H9 (cell line): ENCODE measurements around the gene HOMER3. TPM values are rescaled to one million over a fixed set of nuclear protein-coding genes. Genes with fewer than 3 reads are reported as not detected.

ENCODE experiments used
- DNase-seq: peaks from one replicate; pipeline ENCODE4 v3.0.0-alpha.2; 2017
- H2AFZ ChIP-seq: one replicate; pipeline ENCODE4 v1.6.1; 2013; ENCODE audit warnings: mild to moderate bottlenecking, low read length, control low read depth, moderate library complexity
- H2AK5ac ChIP-seq: 2 replicates; pipeline ENCODE4 v1.6.1; 2013; ENCODE audit warnings: low read length, control low read depth, mixed read lengths; ENCODE audit not compliant: insufficient read length
- H2BK120ac ChIP-seq: one replicate; pipeline ENCODE4 v1.6.1; 2013; ENCODE audit warnings: low read depth, mild to moderate bottlenecking, low read length, control low read depth, inconsistent platforms; ENCODE audit not compliant: poor library complexity, severe bottlenecking
- H2BK12ac ChIP-seq: 2 replicates; pipeline ENCODE4 v1.6.1; 2013; ENCODE audit warnings: low read length, control low read depth, mixed read lengths, low read depth; ENCODE audit not compliant: insufficient read length
- H2BK15ac ChIP-seq: 2 replicates; pipeline ENCODE4 v1.6.1; 2013; ENCODE audit warnings: low read depth, low read length, control low read depth
- H2BK20ac ChIP-seq: one replicate; pipeline ENCODE4 v1.6.1; 2013; ENCODE audit warnings: low read depth, mild to moderate bottlenecking, low read length, control low read depth, inconsistent platforms; ENCODE audit not compliant: poor library complexity, severe bottlenecking
- H2BK5ac ChIP-seq: 2 replicates; pipeline ENCODE4 v1.6.1; 2013; ENCODE audit warnings: low read length, control low read depth, mixed read lengths; ENCODE audit not compliant: insufficient read length
- H3K14ac ChIP-seq: 2 replicates; pipeline ENCODE4 v1.6.1; 2013; ENCODE audit warnings: low read length, control low read depth; ENCODE audit not compliant: insufficient read depth
- H3K18ac ChIP-seq: 2 replicates; pipeline ENCODE4 v1.6.1; 2013; ENCODE audit warnings: low read depth, mild to moderate bottlenecking, mixed read lengths, low read length, control low read depth; ENCODE audit not compliant: insufficient read length
- H3K23ac ChIP-seq: 2 replicates; pipeline ENCODE4 v1.6.1; 2013; ENCODE audit warnings: low read length, control low read depth, mixed read lengths, low read depth; ENCODE audit not compliant: insufficient read length
- H3K23me2 ChIP-seq: 2 replicates; pipeline ENCODE4 v1.6.1; 2013; ENCODE audit warnings: low read depth, mild to moderate bottlenecking, mixed read lengths, low read length, control low read depth; ENCODE audit not compliant: insufficient read length, poor library complexity, severe bottlenecking
- H3K27ac ChIP-seq: 2 replicates; pipeline ENCODE4 v1.5.1; 2013; ENCODE audit warnings: low read length, control low read depth, mixed read lengths, low read depth; ENCODE audit not compliant: insufficient read length
- H3K27me3 ChIP-seq: 2 replicates; pipeline ENCODE4 v1.6.1; 2013; ENCODE audit warnings: low read length, control low read depth, inconsistent platforms; ENCODE audit not compliant: insufficient read depth
- H3K4ac ChIP-seq: 2 replicates; pipeline ENCODE4 v1.6.1; 2013; ENCODE audit warnings: low read depth, mild to moderate bottlenecking, control low read depth, inconsistent platforms, low read length, moderate library complexity
- H3K4me1 ChIP-seq: 2 replicates; pipeline ENCODE4 v1.6.1; 2013; ENCODE audit warnings: low read length, control low read depth, inconsistent platforms; ENCODE audit not compliant: insufficient read depth
- H3K4me2 ChIP-seq: 2 replicates; pipeline ENCODE4 v1.6.1; 2013; ENCODE audit warnings: low read length, control low read depth, mixed read lengths; ENCODE audit not compliant: insufficient read length, insufficient read depth
- H3K56ac ChIP-seq: 2 replicates; pipeline ENCODE4 v1.6.1; 2013; ENCODE audit warnings: low read depth, mild to moderate bottlenecking, mixed read lengths, low read length, control low read depth; ENCODE audit not compliant: insufficient read length
- H3K79me1 ChIP-seq: 2 replicates; pipeline ENCODE4 v1.6.1; 2013; ENCODE audit warnings: low read depth, mild to moderate bottlenecking, moderate library complexity, low read length, control low read depth, inconsistent platforms; ENCODE audit not compliant: insufficient read depth, poor library complexity, severe bottlenecking
- H3K79me2 ChIP-seq: 2 replicates; pipeline ENCODE4 v1.6.1; 2013; ENCODE audit warnings: low read length, control low read depth, inconsistent platforms; ENCODE audit not compliant: insufficient read depth
- H3K9ac ChIP-seq: 2 replicates; pipeline ENCODE4 v1.6.1; 2013; ENCODE audit warnings: low read length, control low read depth, mixed read lengths; ENCODE audit not compliant: insufficient read length; ENCODE audit errors: extremely low read depth
- H3K9me3 ChIP-seq: one replicate; pipeline ENCODE4 v1.6.1; 2013; ENCODE audit warnings: low read depth, low read length, inconsistent platforms; ENCODE audit not compliant: control insufficient read depth
- H3T11ph ChIP-seq: one replicate; pipeline ENCODE4 v1.6.1; 2013; ENCODE audit warnings: mild to moderate bottlenecking, low read length, control low read depth, inconsistent platforms
- H4K20me1 ChIP-seq: one replicate; pipeline ENCODE4 v1.6.1; 2013; ENCODE audit not compliant: control insufficient read depth, insufficient read length, insufficient read depth
- H4K5ac ChIP-seq: 2 replicates; pipeline ENCODE4 v1.6.1; 2013; ENCODE audit warnings: low read depth, mild to moderate bottlenecking, mixed read lengths, low read length, control low read depth; ENCODE audit not compliant: insufficient read length
- H4K8ac ChIP-seq: replicated peaks from 2 replicates; pipeline ENCODE4 v1.6.1; 2013; ENCODE audit warnings: low read length, control low read depth, mixed read lengths, low read depth; ENCODE audit not compliant: insufficient read length
- H4K91ac ChIP-seq: 2 replicates; pipeline ENCODE4 v1.6.1; 2013; ENCODE audit warnings: low read depth, mild to moderate bottlenecking, moderate library complexity, mixed read lengths, low read length, control low read depth; ENCODE audit not compliant: insufficient read length
- H3K27ac Mint-ChIP-seq, 3 experiments: 2 replicates in 2 of 3; 3 replicates in 1 of 3; pipeline ENCODE4 v1.8.0; 2020 to 2021; ENCODE audit warnings: mixed read lengths in 3 of 3, mild to moderate bottlenecking in 1 of 3, moderate library complexity in 1 of 3
- H3K27me3 Mint-ChIP-seq: 2 replicates; pipeline ENCODE4 v1.8.0; 2021; ENCODE audit warnings: low read depth, mild to moderate bottlenecking, moderate library complexity, mixed read lengths
- H3K36me3 Mint-ChIP-seq, 3 experiments: 2 replicates in 2 of 3; 3 replicates in 1 of 3; pipeline ENCODE4 v1.8.0; 2020 to 2021; ENCODE audit warnings: low read depth in 3 of 3, mixed read lengths in 3 of 3; ENCODE audit not compliant: insufficient read depth in 1 of 3
- H3K4me1 Mint-ChIP-seq, 2 experiments: 2 replicates each; pipeline ENCODE4 v1.8.0; 2020; ENCODE audit warnings: mixed read lengths in 2 of 2
- H3K4me3 Mint-ChIP-seq, 2 experiments: 2 replicates in 1 of 2; 3 replicates in 1 of 2; pipeline ENCODE4 v1.8.0; 2020 to 2021; ENCODE audit warnings: mild to moderate bottlenecking in 2 of 2, mixed read lengths in 2 of 2, moderate library complexity in 1 of 2
- H3K9me3 Mint-ChIP-seq, 2 experiments: 2 replicates in 1 of 2; 3 replicates in 1 of 2; pipeline ENCODE4 v1.8.0; 2020; ENCODE audit warnings: mild to moderate bottlenecking in 2 of 2, mixed read lengths in 2 of 2, moderate library complexity in 1 of 2
- CTCF ChIP-seq: fragments of 200-600 bp; sonication (generic); conservative IDR thresholded peaks from 3 replicates; pipeline ENCODE4 v1.8.0; 2021; ENCODE audit warnings: antibody characterized with exemption, mild to moderate bottlenecking
- WGBS: extraction: QIAGEN DNeasy Blood & Tissue Kit; methylation state at CpG from one replicate; pipeline ENCODE4 v1.1.7; 2013; ENCODE audit warnings: missing lambda C conversion rate, low lambda C conversion rate, mixed read lengths; ENCODE audit not compliant: insufficient read length; ENCODE audit errors: extremely low coverage; 5-methylcytosine and 5-hydroxymethylcytosine counted together
- total RNA-seq: library from RNA; stranded (reverse); gene quantifications from 2 replicates; pipeline ENCODE4 v1.2.1, GENCODE V29; 2021

Gene HOMER3
- total RNA-seq, 1 experiment from 2014 or later: 20.2 TPM

DNA sequence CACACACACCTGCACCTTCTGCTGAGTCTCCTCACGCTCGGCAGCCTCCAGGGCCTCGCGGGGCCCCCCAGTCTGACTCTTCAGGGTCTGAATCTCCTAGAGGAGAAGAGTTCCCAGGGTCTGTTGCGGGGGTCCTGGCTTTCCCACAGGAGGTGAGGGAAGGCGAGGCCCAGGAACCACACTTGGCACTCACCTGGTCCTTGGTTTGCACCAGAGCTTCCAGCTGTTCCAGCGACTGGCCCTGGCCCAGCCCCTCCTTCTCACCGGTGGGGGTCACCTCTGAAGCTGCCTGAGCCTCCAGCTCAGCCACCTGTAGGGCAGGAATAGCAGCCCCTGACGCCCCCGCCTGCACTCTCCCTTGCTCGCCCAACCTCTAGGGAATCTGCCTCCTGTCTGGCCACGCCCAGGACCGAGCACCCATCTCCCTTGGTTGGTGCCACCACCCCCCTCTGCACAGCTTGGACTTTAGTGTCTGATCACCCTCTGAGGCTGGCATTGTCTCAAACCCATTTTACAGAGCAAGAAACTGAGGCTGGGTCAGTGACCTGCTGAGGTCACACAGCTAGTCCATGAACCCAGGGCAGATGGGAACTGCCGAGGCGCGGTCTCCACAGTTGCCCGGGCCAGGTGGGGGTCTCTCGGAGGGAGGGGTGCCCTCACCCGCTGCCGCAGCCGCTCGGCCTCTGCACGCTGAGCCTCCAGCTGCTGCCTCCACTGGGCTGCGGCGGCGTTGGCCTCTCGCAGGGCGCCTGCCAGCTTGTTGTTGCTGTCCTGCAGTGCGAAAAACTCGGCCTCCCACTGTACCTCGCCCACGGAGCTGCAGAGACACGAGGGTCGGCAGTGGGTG, 9.5 kb downstream of the HOMER3 start:
- Histone ChIP-seq H2BK5ac (no peak overlapping the region), H3K9ac (no peak overlapping the region), H4K20me1 (no peaks in the 10 kb centered on the region), H3K27ac (no peak overlapping the region), H3K14ac (no peak overlapping the region), H4K8ac (no peak overlapping the region), H2AFZ (no peak overlapping the region), H3K4ac (no peak overlapping the region), H3K56ac (no peak overlapping the region), H3K18ac (no peak overlapping the region), H4K5ac (no peak overlapping the region), H2BK12ac (no peak overlapping the region), H2BK15ac (no peak overlapping the region), H3K9me3 (no peaks in the 10 kb centered on the region), H3T11ph (no peak overlapping the region), H3K79me2 (no peaks in the 10 kb centered on the region), H2BK20ac (no peak overlapping the region), H3K4me1 (no peaks in the 10 kb centered on the region), H2AK5ac (no peak overlapping the region), H3K4me2 (no peak overlapping the region), H4K91ac (no peak overlapping the region), H3K23ac (no peak overlapping the region), H3K23me2 (peaks cover 3% of the 10 kb centered on the region), H3K27me3 (no peaks in the 10 kb centered on the region), H3K79me1 (no peaks in the 10 kb centered on the region), H2BK120ac (no peak overlapping the region)
- H3K9me3 Mint-ChIP-seq: no peaks in the 10 kb centered on the region; a peak in 1 of 5 replicates
- peaks cover 4 to 13% of the 10 kb centered on the region in 2 experiments for H3K4me1 Mint-ChIP-seq
- no peak for DNase-seq
- WGBS: no CpG with 5 or more reads among the region's 34 CpGs
- H3K27ac Mint-ChIP-seq: no peak overlapping the region
- peaks cover 8 to 27% (median 19%) of the 10 kb centered on the region in 3 experiments for H3K36me3 Mint-ChIP-seq
- H3K27me3 Mint-ChIP-seq: no peaks in the 10 kb centered on the region; the same call in none of the 2 replicates
- H3K4me3 Mint-ChIP-seq: peak overlapping the region in 1 of 2 experiments; percentile 48; a peak in 1 of 5 replicates
- no peak for TF ChIP-seq CTCF
